ENCODE measurements around the gene RBCK1.
"Not testable (repeated sequence)": the region's sequence is repeated elsewhere in the genome, so short reads cannot be mapped to it uniquely, and the experiment has no call there.

Gene RBCK1

DNA sequence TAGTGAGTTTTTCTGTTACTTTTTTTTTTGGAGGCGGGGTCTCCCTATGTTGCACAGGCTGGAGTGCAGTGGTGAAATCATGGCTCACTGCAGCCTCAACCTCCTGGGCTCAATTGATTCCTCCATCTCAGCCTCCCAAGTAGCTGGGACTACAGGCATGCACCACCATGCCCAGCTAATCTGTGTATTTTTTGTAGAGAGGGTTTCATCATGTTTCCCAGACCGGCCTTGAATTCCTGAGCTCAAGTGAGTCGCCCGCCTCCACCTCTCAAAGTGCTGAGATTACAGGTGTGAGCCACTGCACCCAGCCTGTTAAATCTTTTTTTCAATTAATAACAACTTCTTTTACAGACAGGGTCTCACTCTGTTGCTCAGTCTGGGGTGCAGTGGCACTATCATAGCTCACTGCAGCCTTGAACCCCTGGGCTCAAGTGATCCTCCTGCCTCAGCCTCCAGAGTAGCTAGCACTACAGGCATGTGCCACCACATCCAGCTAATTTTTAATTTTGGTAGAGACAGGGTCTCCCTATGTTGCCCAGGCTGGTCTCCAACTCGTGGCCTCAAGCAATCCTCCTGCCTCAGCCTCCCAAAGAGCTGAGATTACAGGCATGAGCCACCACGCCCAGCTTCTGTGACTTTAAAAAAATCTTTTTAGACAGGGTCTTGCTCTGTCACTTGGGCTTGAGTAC lies 68.6 kb downstream of the RBCK1 start:
- not testable (repeated sequence) for DNase-seq

DNA sequence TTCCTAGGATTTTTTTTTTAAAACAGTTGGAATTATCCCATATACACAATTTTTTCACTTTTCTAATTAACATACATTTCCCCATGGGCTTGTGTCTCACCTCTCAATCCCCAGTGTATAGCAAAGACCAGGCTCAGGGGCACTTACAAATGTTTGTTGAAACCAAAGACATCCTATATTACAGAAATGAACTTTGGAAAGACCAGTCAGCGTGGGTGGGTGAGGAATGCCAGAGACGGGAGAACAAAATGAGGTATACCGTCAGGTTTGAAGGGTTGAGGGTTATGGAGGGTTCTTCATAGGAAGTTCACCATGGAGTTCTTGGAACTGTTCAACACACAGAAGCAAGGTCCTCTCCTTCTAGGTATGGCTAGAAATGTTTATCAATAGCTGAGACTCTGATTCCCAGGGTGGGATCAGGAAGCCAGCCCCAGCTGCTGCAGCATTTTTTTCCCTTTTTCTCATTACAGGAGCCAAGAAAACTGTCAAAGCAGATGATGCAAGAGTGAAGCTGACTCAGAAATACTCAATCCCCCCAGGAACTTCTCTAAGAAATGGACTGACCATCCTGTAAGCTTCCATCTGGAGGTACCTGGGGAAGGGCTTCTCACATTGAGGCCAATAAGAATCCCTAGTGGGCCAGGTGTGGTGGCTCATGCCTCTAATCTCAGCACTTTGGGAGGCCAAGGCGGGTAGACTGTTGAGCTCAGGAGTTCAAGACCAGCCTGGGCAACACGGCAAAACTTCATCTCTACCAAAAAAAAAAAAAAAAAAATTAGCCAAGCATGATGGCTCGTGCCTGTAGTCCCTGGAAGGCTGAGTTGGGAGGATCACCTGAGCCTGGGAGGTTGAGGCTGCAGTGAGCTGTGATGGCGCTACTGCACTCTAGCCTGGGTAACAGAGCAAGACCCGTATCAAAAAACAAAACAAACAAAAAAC lies 70.2 kb downstream of the RBCK1 start:
- no peak for DNase-seq

GRCh38 chr20:478949-479429 lies 70.9 kb downstream of the RBCK1 start:
- DNase-seq: peak; percentile 69

DNA sequence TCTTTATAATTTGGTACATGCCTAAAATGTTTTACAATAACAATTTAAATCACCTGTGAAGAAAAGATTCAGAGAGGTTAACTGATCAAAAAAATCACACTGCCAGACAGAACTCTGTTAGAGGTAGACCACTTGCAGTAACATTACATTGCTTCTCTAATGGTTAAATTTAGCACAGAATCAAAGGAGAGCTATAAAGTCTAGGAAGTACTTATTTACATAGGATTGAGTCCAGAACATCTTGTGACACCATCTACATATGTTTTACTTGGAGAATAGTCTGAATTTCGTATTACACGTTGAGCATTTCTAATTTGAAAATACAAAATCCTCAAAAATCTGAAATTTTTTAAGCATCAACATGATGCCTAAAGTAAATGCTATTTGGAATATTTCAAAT lies 71.4 kb downstream of the RBCK1 start:
- DNase-seq: no peak

- no peak for DNase-seq
Observed at GRCh38 chr20:480044-480443, 71.9 kb downstream of the RBCK1 start.

DNA sequence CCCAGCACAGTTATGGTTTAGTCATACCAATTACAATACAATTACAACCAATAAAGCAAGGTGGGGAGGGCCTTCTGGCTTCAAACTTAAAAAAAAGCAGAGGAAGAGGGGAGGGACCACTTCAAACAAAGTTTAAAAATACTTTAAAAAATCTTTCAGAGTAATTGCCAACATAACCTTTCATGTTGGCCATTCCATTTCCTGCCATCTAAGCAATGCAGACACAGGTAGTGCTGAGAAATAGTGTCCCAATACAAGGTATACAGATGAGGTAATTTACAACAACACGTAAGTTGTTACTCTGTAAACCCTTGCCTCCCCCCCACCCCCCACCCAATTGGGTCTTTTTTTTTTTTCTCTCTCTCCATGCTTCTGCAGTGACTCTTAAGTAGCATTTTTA lies 73.1 kb downstream of the RBCK1 start:
- DNase-seq: no peak
